K562 (cell line): ENCODE results near the gene FA2H. TPM values are rescaled to one million over a fixed set of nuclear protein-coding genes. Genes with fewer than 3 reads are reported as not detected.

Source experiments
- CBX5 ChIP-seq: IDR thresholded peaks from 2 replicates; pipeline ENCODE4 v1.6.1; 2014; ENCODE audit warnings: low read depth, borderline replicate concordance
- EWSR1 ChIP-seq: fragments of 450-650 bp; IDR thresholded peaks from 2 replicates; pipeline ENCODE4 v1.6.1; 2018; ENCODE audit warnings: borderline replicate concordance, mild to moderate bottlenecking, low read depth, moderate library complexity; ENCODE audit not compliant: partially characterized antibody
- JUN ChIP-seq, 2 experiments: sonication (generic) in 1 of 2; formaldehyde crosslinking in 1 of 2; IDR thresholded peaks; 2 replicates each; pipeline versions ENCODE4 v1.6.1 to v1.8.0; 2012 to 2022; ENCODE audit warnings: borderline replicate concordance in 2 of 2, mild to moderate bottlenecking in 2 of 2, improper control_type of control experiment in 1 of 2, low read depth in 1 of 2, low read length in 1 of 2, missing genetic modification reagents in 1 of 2
- MYNN ChIP-seq, 2 experiments: sonication (generic); formaldehyde crosslinking in 1 of 2; IDR thresholded peaks; 2 replicates each; pipeline versions ENCODE4 v1.5.0 to v1.6.1; 2016 to 2020; ENCODE audit warnings: antibody characterized with exemption in 1 of 2, missing genetic modification reagents in 1 of 2
- PHB ChIP-seq: fragments of 250-450 bp; sonication (Bioruptor Pico); IDR thresholded peaks from 2 replicates; pipeline ENCODE4 v1.5.0; 2021
- POLR2B ChIP-seq: fragments of 450-650 bp; IDR thresholded peaks from 2 replicates; pipeline ENCODE4 v1.6.1; 2018; ENCODE audit warnings: low read depth; ENCODE audit not compliant: partially characterized antibody
- RAD21 ChIP-seq, 2 experiments: fragments of 250-450 bp in 1 of 2; fragments of 450-650 bp in 1 of 2; sonication (Bioruptor Pico) in 1 of 2; formaldehyde crosslinking in 1 of 2; IDR thresholded peaks in 1 of 2; conservative IDR thresholded peaks in 1 of 2; 2 replicates each; pipeline versions ENCODE4 v1.4.0 to v1.8.0; 2020 to 2022; ENCODE audit warnings: mild to moderate bottlenecking in 2 of 2, moderate library complexity in 1 of 2
- SMAD1 ChIP-seq: fragments of 150-350 bp; IDR thresholded peaks from 2 replicates; pipeline ENCODE4 v1.6.1; 2014; ENCODE audit warnings: low read length, low read depth; ENCODE audit not compliant: partially characterized antibody
- SMAD2 ChIP-seq: fragments of 150-350 bp; IDR thresholded peaks from 2 replicates; pipeline ENCODE4 v1.6.1; 2014; ENCODE audit warnings: low read depth, mild to moderate bottlenecking, low read length
- TAL1 ChIP-seq: fragments of 450-650 bp; IDR thresholded peaks from 2 replicates; pipeline ENCODE4 v1.6.1; 2016; ENCODE audit warnings: mild to moderate bottlenecking
- THRAP3 ChIP-seq: fragments of 450-650 bp; IDR thresholded peaks from 2 replicates; pipeline ENCODE4 v1.6.1; 2016; ENCODE audit warnings: mild to moderate bottlenecking, inconsistent platforms, borderline replicate concordance
- XRCC4 ChIP-seq: IDR thresholded peaks from one replicate; pipeline ENCODE4 v1.6.1; 2011; ENCODE audit not compliant: insufficient read depth, insufficient read length; ENCODE audit errors: extremely low read depth
- ZC3H11A ChIP-seq: IDR thresholded peaks from 2 replicates; pipeline ENCODE4 v1.6.1; 2012; ENCODE audit warnings: low read depth, low read length, improper control_type of control experiment
- ZNF174 ChIP-seq: fragments of 250-450 bp; sonication (Bioruptor Pico); IDR thresholded peaks from 2 replicates; pipeline ENCODE4 v1.4.0; 2020; ENCODE audit warnings: mild to moderate bottlenecking
- ZNF282 ChIP-seq: sonication (generic); formaldehyde crosslinking; IDR thresholded peaks from 2 replicates; pipeline ENCODE4 v1.8.1; 2023; ENCODE audit warnings: missing genetic modification reagents
- ZNF57 ChIP-seq: fragments of 450-650 bp; formaldehyde crosslinking; IDR thresholded peaks from 2 replicates; pipeline ENCODE4 v1.4.0; 2020; ENCODE audit warnings: mild to moderate bottlenecking, moderate library complexity
- polyA plus RNA-seq, 8 experiments: library from polyadenylated mRNA; depleted of rRNA in 4 of 8; stranded (reverse) in 5 of 8; unstranded in 3 of 8; fragments of >200 nt; fragmentation: Nextera tagmentation in 2 of 8; fragmentation: Illumina TruSeq in 1 of 8; extraction: Ambion mirVana in 2 of 8; extraction: Trizol in 1 of 8; gene quantifications; 2 replicates each; pipeline versions ENCODE4 v1.2.1 to v1.2.3, GENCODE V29; 2011 to 2014; ENCODE audit warnings: inconsistent platforms in 1 of 8, missing spikeins in 1 of 8
- total RNA-seq, 7 experiments: library from RNA; depleted of rRNA in 6 of 7; stranded (reverse); fragments of >200 nt in 6 of 7; fragmentation: Illumina TruSeq in 2 of 7; extraction: Trizol in 2 of 7; gene quantifications; 2 replicates each; pipeline versions ENCODE4 v1.2.1 to v1.2.3, GENCODE V29; 2011 to 2021; ENCODE audit warnings: low replicate concordance in 1 of 7
- TF ChIP-seq, protein P1 (sequence below): fragments of 450-650 bp; formaldehyde crosslinking; IDR thresholded peaks from 2 replicates; pipeline ENCODE4 v1.4.0; 2022; ENCODE audit warnings: missing genetic modification characterization
- TF ChIP-seq, protein P2 (sequence below): sonication (generic); formaldehyde crosslinking; IDR thresholded peaks from 2 replicates; pipeline ENCODE4 v1.8.0; 2022; ENCODE audit warnings: mild to moderate bottlenecking, missing genetic modification reagents
- TF ChIP-seq, protein P3 (sequence below): sonication (generic); formaldehyde crosslinking; IDR thresholded peaks from 2 replicates; pipeline ENCODE4 v1.8.0; 2022; ENCODE audit warnings: mild to moderate bottlenecking, low read depth, missing genetic modification reagents
- TF ChIP-seq, protein P4 (sequence below): sonication (generic); IDR thresholded peaks from 2 replicates; pipeline ENCODE4 v1.6.1; 2016

Gene FA2H
- total and polyA plus RNA-seq, 9 of the 15 experiments (the other 6 are each of a cell fraction or from before 2014, with no cell fraction given): not detected

DNA sequence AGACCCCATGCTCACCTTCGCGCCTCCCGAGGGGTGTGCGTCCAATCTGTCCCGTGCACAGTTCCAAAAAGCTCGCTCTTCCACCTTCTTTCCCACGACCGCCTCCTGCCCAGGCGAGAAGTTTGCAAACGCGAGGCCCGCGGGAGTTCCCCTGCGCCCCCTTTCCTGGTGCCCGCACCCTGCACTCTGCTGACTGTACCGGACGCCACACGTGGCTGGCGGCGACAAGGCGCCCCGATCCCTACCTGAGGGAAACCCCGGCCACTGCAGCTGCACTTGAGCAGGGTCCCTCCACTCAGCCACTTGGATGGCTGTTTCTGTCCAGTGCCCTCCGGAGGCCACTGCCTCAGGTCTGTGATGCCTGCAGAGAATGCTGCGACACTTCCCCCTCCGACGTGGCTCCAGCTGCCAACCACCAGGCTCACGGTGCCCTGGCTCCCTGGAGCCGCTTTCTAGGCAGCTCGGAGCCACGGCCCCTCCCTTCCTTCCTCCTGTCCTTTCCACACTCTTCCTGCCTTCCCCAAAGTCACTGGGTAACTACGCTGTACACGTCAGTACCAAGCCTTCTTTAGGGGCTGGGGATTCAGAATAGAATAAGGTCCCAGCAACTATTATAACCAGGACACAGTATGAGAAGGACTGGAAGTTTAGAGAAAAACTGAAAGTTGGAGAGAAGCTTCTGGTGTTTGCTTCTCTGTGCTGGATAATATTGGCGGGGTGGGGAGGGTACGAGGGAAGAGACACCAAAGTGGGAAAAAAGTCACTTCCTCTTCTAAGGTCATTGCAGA is 74.0 kb downstream of the FA2H start, which contains the start of gene MLKL (continued):
- TF ChIP-seq, protein P1, sequence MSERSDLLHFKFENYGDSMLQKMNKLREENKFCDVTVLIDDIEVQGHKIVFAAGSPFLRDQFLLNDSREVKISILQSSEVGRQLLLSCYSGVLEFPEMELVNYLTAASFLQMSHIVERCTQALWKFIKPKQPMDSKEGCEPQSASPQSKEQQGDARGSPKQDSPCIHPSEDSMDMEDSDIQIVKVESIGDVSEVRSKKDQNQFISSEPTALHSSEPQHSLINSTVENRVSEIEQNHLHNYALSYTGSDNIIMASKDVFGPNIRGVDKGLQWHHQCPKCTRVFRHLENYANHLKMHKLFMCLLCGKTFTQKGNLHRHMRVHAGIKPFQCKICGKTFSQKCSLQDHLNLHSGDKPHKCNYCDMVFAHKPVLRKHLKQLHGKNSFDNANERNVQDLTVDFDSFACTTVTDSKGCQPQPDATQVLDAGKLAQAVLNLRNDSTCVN (CRISPR knock-in tag): no peak
- no peak for TF ChIP-seq ZNF174 (CRISPR knock-in tag)
- TF ChIP-seq POLR2B: peak; percentile 26
- TF ChIP-seq SMAD2: no peak
- no peak for TF ChIP-seq RAD21 (CRISPR knock-in tag; conservative IDR thresholded peaks at IDR 0.05 in 1 of 2, IDR thresholded peaks at IDR 0.05 in 1 of 2)
- TF ChIP-seq ZNF282: no peak
- TF ChIP-seq XRCC4: no peak
- TF ChIP-seq, protein P2, sequence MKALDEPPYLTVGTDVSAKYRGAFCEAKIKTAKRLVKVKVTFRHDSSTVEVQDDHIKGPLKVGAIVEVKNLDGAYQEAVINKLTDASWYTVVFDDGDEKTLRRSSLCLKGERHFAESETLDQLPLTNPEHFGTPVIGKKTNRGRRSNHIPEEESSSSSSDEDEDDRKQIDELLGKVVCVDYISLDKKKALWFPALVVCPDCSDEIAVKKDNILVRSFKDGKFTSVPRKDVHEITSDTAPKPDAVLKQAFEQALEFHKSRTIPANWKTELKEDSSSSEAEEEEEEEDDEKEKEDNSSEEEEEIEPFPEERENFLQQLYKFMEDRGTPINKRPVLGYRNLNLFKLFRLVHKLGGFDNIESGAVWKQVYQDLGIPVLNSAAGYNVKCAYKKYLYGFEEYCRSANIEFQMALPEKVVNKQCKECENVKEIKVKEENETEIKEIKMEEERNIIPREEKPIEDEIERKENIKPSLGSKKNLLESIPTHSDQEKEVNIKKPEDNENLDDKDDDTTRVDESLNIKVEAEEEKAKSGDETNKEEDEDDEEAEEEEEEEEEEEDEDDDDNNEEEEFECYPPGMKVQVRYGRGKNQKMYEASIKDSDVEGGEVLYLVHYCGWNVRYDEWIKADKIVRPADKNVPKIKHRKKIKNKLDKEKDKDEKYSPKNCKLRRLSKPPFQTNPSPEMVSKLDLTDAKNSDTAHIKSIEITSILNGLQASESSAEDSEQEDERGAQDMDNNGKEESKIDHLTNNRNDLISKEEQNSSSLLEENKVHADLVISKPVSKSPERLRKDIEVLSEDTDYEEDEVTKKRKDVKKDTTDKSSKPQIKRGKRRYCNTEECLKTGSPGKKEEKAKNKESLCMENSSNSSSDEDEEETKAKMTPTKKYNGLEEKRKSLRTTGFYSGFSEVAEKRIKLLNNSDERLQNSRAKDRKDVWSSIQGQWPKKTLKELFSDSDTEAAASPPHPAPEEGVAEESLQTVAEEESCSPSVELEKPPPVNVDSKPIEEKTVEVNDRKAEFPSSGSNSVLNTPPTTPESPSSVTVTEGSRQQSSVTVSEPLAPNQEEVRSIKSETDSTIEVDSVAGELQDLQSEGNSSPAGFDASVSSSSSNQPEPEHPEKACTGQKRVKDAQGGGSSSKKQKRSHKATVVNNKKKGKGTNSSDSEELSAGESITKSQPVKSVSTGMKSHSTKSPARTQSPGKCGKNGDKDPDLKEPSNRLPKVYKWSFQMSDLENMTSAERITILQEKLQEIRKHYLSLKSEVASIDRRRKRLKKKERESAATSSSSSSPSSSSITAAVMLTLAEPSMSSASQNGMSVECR (CRISPR knock-in tag): peak; percentile 74; the same call in 1 of the 2 replicates
- TF ChIP-seq THRAP3: no peak
- TF ChIP-seq, protein P3, sequence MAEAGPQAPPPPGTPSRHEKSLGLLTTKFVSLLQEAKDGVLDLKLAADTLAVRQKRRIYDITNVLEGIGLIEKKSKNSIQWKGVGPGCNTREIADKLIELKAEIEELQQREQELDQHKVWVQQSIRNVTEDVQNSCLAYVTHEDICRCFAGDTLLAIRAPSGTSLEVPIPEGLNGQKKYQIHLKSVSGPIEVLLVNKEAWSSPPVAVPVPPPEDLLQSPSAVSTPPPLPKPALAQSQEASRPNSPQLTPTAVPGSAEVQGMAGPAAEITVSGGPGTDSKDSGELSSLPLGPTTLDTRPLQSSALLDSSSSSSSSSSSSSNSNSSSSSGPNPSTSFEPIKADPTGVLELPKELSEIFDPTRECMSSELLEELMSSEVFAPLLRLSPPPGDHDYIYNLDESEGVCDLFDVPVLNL (CRISPR knock-in tag): no peak
- TF ChIP-seq ZC3H11A: no peak
- no peak for TF ChIP-seq EWSR1
- TF ChIP-seq TAL1: no peak
- TF ChIP-seq PHB (CRISPR knock-in tag): no peak
- no peak for TF ChIP-seq JUN (IDR thresholded peaks at IDR 0.05; ENCODE audit: borderline replicate concordance, low read depth, low read length)
- 0 out of 2 replicates have a peak, but pooled peaks have one; percentile 28 for TF ChIP-seq JUN (CRISPR knock-in tag; IDR thresholded peaks at IDR 0.05; ENCODE audit: borderline replicate concordance)
- TF ChIP-seq, protein P4, sequence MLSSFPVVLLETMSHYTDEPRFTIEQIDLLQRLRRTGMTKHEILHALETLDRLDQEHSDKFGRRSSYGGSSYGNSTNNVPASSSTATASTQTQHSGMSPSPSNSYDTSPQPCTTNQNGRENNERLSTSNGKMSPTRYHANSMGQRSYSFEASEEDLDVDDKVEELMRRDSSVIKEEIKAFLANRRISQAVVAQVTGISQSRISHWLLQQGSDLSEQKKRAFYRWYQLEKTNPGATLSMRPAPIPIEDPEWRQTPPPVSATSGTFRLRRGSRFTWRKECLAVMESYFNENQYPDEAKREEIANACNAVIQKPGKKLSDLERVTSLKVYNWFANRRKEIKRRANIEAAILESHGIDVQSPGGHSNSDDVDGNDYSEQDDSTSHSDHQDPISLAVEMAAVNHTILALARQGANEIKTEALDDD: no peak
- TF ChIP-seq SMAD1: no peak
- no peak for TF ChIP-seq MYNN (IDR thresholded peaks at IDR 0.05)
- no peak for TF ChIP-seq MYNN (CRISPR knock-in tag; IDR thresholded peaks at IDR 0.05)
- no peak for TF ChIP-seq ZNF57 (CRISPR knock-in tag)
- TF ChIP-seq CBX5: no peak
